K562 (cell line): ENCODE measurements around the gene GNG3. TPM values are rescaled to one million over a fixed set of nuclear protein-coding genes. Genes with fewer than 3 reads are reported as not detected.

ENCODE experiments used
- GABPB1 ChIP-seq: sonication (generic); formaldehyde crosslinking; IDR thresholded peaks from 2 replicates; pipeline ENCODE4 v1.8.0; 2022; ENCODE audit warnings: mild to moderate bottlenecking, missing genetic modification reagents
- HDAC1 ChIP-seq, 2 experiments: fragments of 450-650 bp; IDR thresholded peaks; 2 replicates each; pipeline ENCODE4 v1.6.1; 2016 to 2017; ENCODE audit warnings: inconsistent platforms in 1 of 2, mild to moderate bottlenecking in 1 of 2, moderate library complexity in 1 of 2
- KLF10 ChIP-seq: fragments of 250-450 bp; sonication (Bioruptor Pico); IDR thresholded peaks from 2 replicates; pipeline ENCODE4 v1.6.1; 2021; ENCODE audit warnings: matching md5 sums
- PML ChIP-seq: IDR thresholded peaks from 2 replicates; pipeline ENCODE4 v1.6.1; 2012; ENCODE audit warnings: low read length, inconsistent platforms
- RB1 ChIP-seq: fragments of 450-650 bp; IDR thresholded peaks from 2 replicates; pipeline ENCODE4 v1.6.1; 2017; ENCODE audit warnings: low read depth, mild to moderate bottlenecking
- REST ChIP-seq, 2 experiments: fragments of 450-650 bp; formaldehyde crosslinking in 1 of 2; IDR thresholded peaks; 2 replicates each; pipeline versions ENCODE4 v1.4.0 to v1.6.1; 2014 to 2020; ENCODE audit warnings: mild to moderate bottlenecking in 2 of 2, borderline replicate concordance in 1 of 2, low read depth in 1 of 2
- SUPT5H ChIP-seq: fragments of 450-650 bp; IDR thresholded peaks from 2 replicates; pipeline ENCODE4 v1.6.1; 2016
- ZBTB40 ChIP-seq, 2 experiments: fragments of 450-650 bp in 1 of 2; sonication (generic) in 1 of 2; formaldehyde crosslinking in 1 of 2; IDR thresholded peaks; 2 replicates each; pipeline versions ENCODE4 v1.7.1 to v1.9.0; 2016 to 2022; ENCODE audit warnings: inconsistent platforms in 1 of 2, mild to moderate bottlenecking in 1 of 2, missing genetic modification reagents in 1 of 2
- polyA plus RNA-seq, 8 experiments: library from polyadenylated mRNA; depleted of rRNA in 4 of 8; stranded (reverse) in 5 of 8; unstranded in 3 of 8; fragments of >200 nt; fragmentation: Nextera tagmentation in 2 of 8; fragmentation: Illumina TruSeq in 1 of 8; extraction: Ambion mirVana in 2 of 8; extraction: Trizol in 1 of 8; gene quantifications; 2 replicates each; pipeline versions ENCODE4 v1.2.1 to v1.2.3, GENCODE V29; 2011 to 2014; ENCODE audit warnings: inconsistent platforms in 1 of 8, missing spikeins in 1 of 8
- total RNA-seq, 7 experiments: library from RNA; depleted of rRNA in 6 of 7; stranded (reverse); fragments of >200 nt in 6 of 7; fragmentation: Illumina TruSeq in 2 of 7; extraction: Trizol in 2 of 7; gene quantifications; 2 replicates each; pipeline versions ENCODE4 v1.2.1 to v1.2.3, GENCODE V29; 2011 to 2021; ENCODE audit warnings: low replicate concordance in 1 of 7

The GNG3 gene
- total and polyA plus RNA-seq, 9 of the 15 experiments (the other 6 are each of a cell fraction or from before 2014, with no cell fraction given), result 0.07 TPM; not detected in 8

DNA sequence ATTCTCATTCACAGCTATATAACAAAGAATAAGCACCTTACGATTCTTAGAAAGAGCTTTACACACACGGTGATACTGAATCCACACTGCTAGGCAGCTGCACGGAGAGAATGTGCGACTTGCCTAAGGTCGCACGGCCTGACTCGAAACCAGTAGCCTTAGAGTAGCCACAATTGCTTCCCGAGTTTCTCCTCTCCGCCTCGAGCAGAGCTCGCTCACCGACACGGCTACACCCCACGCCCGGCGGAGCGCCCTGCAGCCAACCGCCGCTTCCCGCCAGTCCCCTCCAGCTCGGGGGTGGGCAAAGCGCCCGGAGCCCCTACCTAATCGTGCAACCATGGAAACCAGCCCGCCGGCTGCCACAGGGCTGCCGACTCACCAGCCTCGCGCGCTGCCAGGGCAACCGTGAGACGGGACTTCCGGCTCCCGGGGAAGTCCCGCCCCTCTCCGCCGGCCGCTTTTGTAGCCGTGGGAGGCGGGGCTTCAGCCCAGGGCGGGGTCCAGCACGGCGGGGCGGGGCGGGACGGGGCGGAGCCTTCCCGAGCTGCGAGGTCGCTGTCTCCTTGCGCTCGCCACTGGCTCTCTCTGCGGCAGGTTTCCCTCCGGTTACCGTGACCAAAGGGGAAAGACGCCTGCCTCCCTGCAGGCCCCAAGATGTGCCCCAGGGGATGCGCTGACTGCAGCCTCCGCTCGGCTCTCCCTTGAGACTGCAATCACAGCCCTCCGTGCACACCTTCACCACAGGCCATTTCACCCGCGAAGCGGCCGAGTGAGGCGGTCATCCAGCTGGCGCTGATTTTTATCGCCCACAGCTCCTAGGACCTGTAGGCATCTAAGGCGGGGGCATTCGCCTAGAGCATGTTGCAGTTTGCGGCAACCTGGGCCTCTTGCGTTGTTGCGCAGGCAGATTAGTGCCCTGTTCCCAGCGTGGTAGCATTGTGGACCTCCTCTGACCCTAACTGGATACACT, 1.3 kb upstream of the GNG3 start (continued):
- peak; percentile 88 for TF ChIP-seq ZBTB40 (IDR thresholded peaks at IDR 0.05)
- TF ChIP-seq ZBTB40 (CRISPR knock-in tag; IDR thresholded peaks at IDR 0.05), result no peak
- peak in 1 of 2 experiments; percentile 88; a peak in 2 of 4 replicates for TF ChIP-seq HDAC1 (IDR thresholded peaks at IDR 0.05)
- peak; percentile 89 for TF ChIP-seq GABPB1 (CRISPR knock-in tag)
- peak; percentile 31; the same call in 1 of the 2 replicates for TF ChIP-seq REST (IDR thresholded peaks at IDR 0.05; ENCODE audit: borderline replicate concordance)
- TF ChIP-seq REST (CRISPR knock-in tag; IDR thresholded peaks at IDR 0.05; ENCODE audit: low read depth), result 0 out of 2 replicates have a peak, but pooled peaks have one; percentile 66
- peak; percentile 65; the same call in 1 of the 2 replicates for TF ChIP-seq RB1
- peak; percentile 86 for TF ChIP-seq SUPT5H
- 0 out of 2 replicates have a peak, but pooled peaks have one; percentile 34 for TF ChIP-seq PML
- TF ChIP-seq KLF10 (CRISPR knock-in tag), result peak; percentile 84
